ENCODE data around the gene PARVB.

GRCh38 chr22:44211946-44212930 lies 188.1 kb downstream of the PARVB start:
- TF ChIP-seq CTCF (conservative IDR thresholded peaks at IDR 0.05): no peak
- TF ChIP-seq EZH2 (IDR thresholded peaks at IDR 0.05; ENCODE audit: low read depth): no peak
